ENCODE measurements around the gene CHID1. TPM values are rescaled to one million over a fixed set of nuclear protein-coding genes. Genes with fewer than 3 reads are reported as not detected.

CHID1 gene
- total RNA-seq, 1 experiment from 2014 or later: 85.6 TPM

DNA sequence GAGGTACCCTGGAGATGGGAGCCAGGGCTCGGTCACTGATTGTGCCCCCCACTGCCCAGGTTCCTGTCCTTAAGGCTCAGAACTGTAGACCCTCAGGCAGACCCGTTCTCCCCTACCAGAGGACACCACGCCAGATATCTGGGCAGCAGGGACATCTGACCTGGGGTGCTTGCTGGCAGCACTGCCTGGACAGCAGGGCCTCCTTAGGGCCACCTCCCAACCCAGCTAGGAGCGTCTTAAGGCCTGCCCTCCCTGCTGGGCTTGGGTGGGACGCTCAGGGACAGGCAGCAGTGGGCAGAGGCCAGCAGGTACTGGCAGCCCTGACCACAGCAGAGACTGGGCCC lies 71.4 kb downstream of the CHID1 start:
- H4K20me1 ChIP-seq (ENCODE audit: insufficient read depth): peaks cover 18% of the 10 kb centered on the region
- peaks cover 21% of the 10 kb centered on the region; the same call in 1 of the 2 replicates for H3F3A ChIP-seq (ENCODE audit: insufficient read depth, low read depth)
- H2AFZ ChIP-seq: no peak overlapping the region
- H3K27ac ChIP-seq: no peak overlapping the region
- peaks cover 21% of the 10 kb centered on the region for H3K4me1 ChIP-seq (replicated peaks; ENCODE audit: insufficient read depth)
- peaks cover 21% of the 10 kb centered on the region for H3K79me2 ChIP-seq (ENCODE audit: low read depth)
- intact Hi-C loops (cut with micrococcal nuclease; ENCODE audit: unreplicated experiment): no loop called here
- TF ChIP-seq EZH2 (IDR thresholded peaks at IDR 0.05; ENCODE audit: low read depth): no peak
- TF ChIP-seq, protein P1, sequence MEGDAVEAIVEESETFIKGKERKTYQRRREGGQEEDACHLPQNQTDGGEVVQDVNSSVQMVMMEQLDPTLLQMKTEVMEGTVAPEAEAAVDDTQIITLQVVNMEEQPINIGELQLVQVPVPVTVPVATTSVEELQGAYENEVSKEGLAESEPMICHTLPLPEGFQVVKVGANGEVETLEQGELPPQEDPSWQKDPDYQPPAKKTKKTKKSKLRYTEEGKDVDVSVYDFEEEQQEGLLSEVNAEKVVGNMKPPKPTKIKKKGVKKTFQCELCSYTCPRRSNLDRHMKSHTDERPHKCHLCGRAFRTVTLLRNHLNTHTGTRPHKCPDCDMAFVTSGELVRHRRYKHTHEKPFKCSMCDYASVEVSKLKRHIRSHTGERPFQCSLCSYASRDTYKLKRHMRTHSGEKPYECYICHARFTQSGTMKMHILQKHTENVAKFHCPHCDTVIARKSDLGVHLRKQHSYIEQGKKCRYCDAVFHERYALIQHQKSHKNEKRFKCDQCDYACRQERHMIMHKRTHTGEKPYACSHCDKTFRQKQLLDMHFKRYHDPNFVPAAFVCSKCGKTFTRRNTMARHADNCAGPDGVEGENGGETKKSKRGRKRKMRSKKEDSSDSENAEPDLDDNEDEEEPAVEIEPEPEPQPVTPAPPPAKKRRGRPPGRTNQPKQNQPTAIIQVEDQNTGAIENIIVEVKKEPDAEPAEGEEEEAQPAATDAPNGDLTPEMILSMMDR (conservative IDR thresholded peaks at IDR 0.05): no peak
- CTCF ChIA-PET: no interaction called here
- H3K27me3 ChIP-seq (ENCODE audit: insufficient read depth, low read depth): no peaks in the 10 kb centered on the region
- H3K36me3 ChIP-seq (ENCODE audit: low read depth): no peaks in the 10 kb centered on the region
- H3K9me3 ChIP-seq (ENCODE audit: insufficient read depth, low read depth): no peaks in the 10 kb centered on the region
- DNase-seq: no peak
- no TSS peak for BruUV-seq (replicated peaks)
- POLR2A ChIA-PET (ENCODE audit: unreplicated experiment): no interaction called here
- no peak overlapping the region for H3K4me2 ChIP-seq
- no peak overlapping the region for H3K4me3 ChIP-seq
- no peaks in the 10 kb centered on the region for H3K9me2 ChIP-seq (ENCODE audit: insufficient read depth)

DNA sequence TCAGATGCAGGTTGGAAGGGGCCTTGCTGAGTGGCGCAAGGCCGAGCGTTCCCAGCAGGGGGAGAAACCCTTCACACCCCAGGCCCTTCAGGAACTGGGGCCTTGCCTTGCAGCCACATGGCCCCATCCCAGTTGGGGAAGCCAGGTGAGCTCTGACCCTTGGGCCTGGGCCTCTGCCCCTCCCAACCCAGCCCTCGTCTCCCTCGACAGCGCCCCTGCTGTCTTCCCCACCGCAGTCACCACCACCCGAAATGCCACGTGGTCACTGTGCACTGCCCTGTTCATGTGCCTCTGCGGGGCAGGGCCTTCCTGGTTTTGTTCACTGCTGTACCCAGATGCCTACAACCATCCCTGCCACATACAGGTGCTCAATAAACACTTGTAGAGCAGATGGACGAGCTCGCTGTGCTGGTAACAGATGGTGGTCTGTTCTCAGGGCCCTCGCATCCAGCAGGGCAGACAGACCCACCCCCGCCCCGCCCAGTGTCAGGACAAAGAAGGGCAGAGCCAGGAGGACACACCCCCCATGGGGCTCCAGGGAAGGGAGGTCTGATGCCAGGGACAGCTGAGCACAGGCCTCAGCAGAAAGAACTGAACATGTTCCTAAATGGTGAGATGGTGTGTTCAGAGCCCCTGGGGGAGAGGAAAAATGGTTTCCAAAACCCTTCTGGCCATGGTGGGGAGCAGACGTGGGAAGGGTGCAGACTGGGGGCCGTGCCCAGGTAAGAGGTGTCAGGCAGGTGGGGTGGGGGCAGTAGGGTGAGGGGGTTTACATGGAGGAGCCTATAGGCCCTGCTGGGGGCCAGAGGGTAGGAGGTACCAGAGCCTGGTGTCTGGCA lies 72.0 kb downstream of the CHID1 start:
- no peak overlapping the region for H2AFZ ChIP-seq
- no peak overlapping the region for H3K4me2 ChIP-seq
- H3F3A ChIP-seq (ENCODE audit: insufficient read depth, low read depth): peaks cover 26% of the 10 kb centered on the region; the same call in 1 of the 2 replicates
- H3K4me1 ChIP-seq (replicated peaks; ENCODE audit: insufficient read depth): peaks cover 20% of the 10 kb centered on the region
- H3K27ac ChIP-seq: no peak overlapping the region
- intact Hi-C loops (cut with micrococcal nuclease; ENCODE audit: unreplicated experiment): no loop called here
- no peaks in the 10 kb centered on the region for H3K9me3 ChIP-seq (ENCODE audit: insufficient read depth, low read depth)
- no TSS peak for BruUV-seq (replicated peaks)
- H3K9me2 ChIP-seq (ENCODE audit: insufficient read depth): no peaks in the 10 kb centered on the region
- ChIA-PET POLR2A (ENCODE audit: unreplicated experiment) (no interaction called here), CTCF (no interaction called here)
- peaks cover 27% of the 10 kb centered on the region for H3K79me2 ChIP-seq (ENCODE audit: low read depth)
- H3K36me3 ChIP-seq (ENCODE audit: low read depth): no peaks in the 10 kb centered on the region
- no peak for DNase-seq
- TF ChIP-seq EZH2 (IDR thresholded peaks at IDR 0.05; ENCODE audit: low read depth): no peak
- TF ChIP-seq, protein P1 (conservative IDR thresholded peaks at IDR 0.05): no peak
- H3K4me3 ChIP-seq: no peak overlapping the region
- peaks cover 18% of the 10 kb centered on the region for H4K20me1 ChIP-seq (ENCODE audit: insufficient read depth)
- H3K27me3 ChIP-seq (ENCODE audit: insufficient read depth, low read depth): no peaks in the 10 kb centered on the region

GRCh38 chr11:837990-838307 lies 72.7 kb downstream of the CHID1 start:
- ChIA-PET POLR2A (ENCODE audit: unreplicated experiment) (no interaction called here), CTCF (no interaction called here)
- Histone ChIP-seq H3K27ac (no peak overlapping the region), H4K20me1 (ENCODE audit: insufficient read depth) (peaks cover 18% of the 10 kb centered on the region), H3K4me1 (replicated peaks; ENCODE audit: insufficient read depth) (peaks cover 19% of the 10 kb centered on the region), H3F3A (ENCODE audit: insufficient read depth, low read depth) (peaks cover 26% of the 10 kb centered on the region; the same call in 1 of the 2 replicates), H2AFZ (no peak overlapping the region), H3K27me3 (ENCODE audit: insufficient read depth, low read depth) (no peaks in the 10 kb centered on the region), H3K79me2 (ENCODE audit: low read depth) (peaks cover 31% of the 10 kb centered on the region), H3K36me3 (ENCODE audit: low read depth) (no peaks in the 10 kb centered on the region), H3K9me3 (ENCODE audit: insufficient read depth, low read depth) (no peaks in the 10 kb centered on the region), H3K4me3 (no peak overlapping the region), H3K9me2 (ENCODE audit: insufficient read depth) (no peaks in the 10 kb centered on the region), H3K4me2 (no peak overlapping the region)
- BruUV-seq (replicated peaks): no TSS peak
- DNase-seq: no peak
- TF ChIP-seq, protein P1 (conservative IDR thresholded peaks at IDR 0.05): no peak
- no peak for TF ChIP-seq EZH2 (IDR thresholded peaks at IDR 0.05; ENCODE audit: low read depth)
- intact Hi-C loops (cut with micrococcal nuclease; ENCODE audit: unreplicated experiment): no loop called here

Data from PC-9 (cell line).